H1 (cell line): ENCODE results near the gene COPZ1. TPM values are rescaled to one million over a fixed set of nuclear protein-coding genes. Genes with fewer than 3 reads are reported as not detected.

ENCODE experiments used
- ASH2L ChIP-seq: fragments of 200-600, 300-600 bp; sonication (generic); IDR thresholded peaks from one replicate; pipeline ENCODE4 v1.7.1; 2017; ENCODE audit warnings: low read length
- BRCA1 ChIP-seq: IDR thresholded peaks from 2 replicates; pipeline ENCODE4 v1.6.1; 2012; ENCODE audit warnings: low read depth, low read length, improper control_type of control experiment
- CBX5 ChIP-seq: fragments of 300-800, 300-1000 bp; sonication (generic); IDR thresholded peaks from 2 replicates; pipeline ENCODE4 v1.7.1; 2016; ENCODE audit warnings: antibody characterized with exemption, low read length, low read depth
- CHD1 ChIP-seq: IDR thresholded peaks from 2 replicates; pipeline ENCODE4 v1.6.1; 2012; ENCODE audit warnings: low read depth, low read length, improper control_type of control experiment
- E2F6 ChIP-seq: IDR thresholded peaks from 2 replicates; pipeline ENCODE4 v1.6.1; 2012; ENCODE audit warnings: inconsistent platforms
- EP300 ChIP-seq, 2 experiments: IDR thresholded peaks; 1 replicate in 1 of 2; 2 replicates in 1 of 2; pipeline ENCODE4 v1.6.1; 2011 to 2012; ENCODE audit warnings: low read depth in 2 of 2, low read length in 2 of 2, mild to moderate bottlenecking in 2 of 2, borderline replicate concordance in 1 of 2, inconsistent platforms in 1 of 2, moderate library complexity in 1 of 2
- JUND ChIP-seq: IDR thresholded peaks from 2 replicates; pipeline ENCODE4 v1.6.1; 2011; ENCODE audit warnings: mild to moderate bottlenecking, improper control_type of control experiment, low read length
- POLR2AphosphoS5 ChIP-seq: IDR thresholded peaks from 2 replicates; pipeline ENCODE4 v1.6.1; 2011; ENCODE audit warnings: low read depth, low read length
- SIRT6 ChIP-seq: IDR thresholded peaks from one replicate; pipeline ENCODE4 v1.7.1; 2012; ENCODE audit warnings: low read length, inconsistent platforms
- polyA plus RNA-seq, 7 experiments: library from polyadenylated mRNA; depleted of rRNA in 3 of 7; stranded (reverse) in 5 of 7; unstranded in 2 of 7; fragments of >200 nt in 5 of 7; fragments of 200-250 nt in 2 of 7; gene quantifications; 1 replicate in 5 of 7; 2 replicates in 1 of 7; 4 replicates in 1 of 7; pipeline versions ENCODE4 v1.2.1 to v1.2.3, GENCODE V29; 2011 to 2013; ENCODE audit warnings: missing spikeins in 2 of 7, mixed read lengths in 2 of 7
- total RNA-seq: library from RNA; stranded (reverse); fragmentation: NEBNext Ultra II Directional; extraction: Animal tissue kit (Norgen Biotek cat#: 25700); gene quantifications from 2 replicates; pipeline ENCODE4 v1.2.1, GENCODE V29; 2021

The COPZ1 gene
- total and polyA plus RNA-seq, 2 of the 8 experiments (the other 6 are each of a cell fraction or from before 2014, with no cell fraction given) = 103 to 133 TPM

GRCh38 chr12:54360717-54361456, 36.0 kb downstream of the COPZ1 start (continued):
- TF ChIP-seq JUND (peak; percentile 53; the same call in 1 of the 2 replicates), E2F6 (peak; percentile 36; the same call in 1 of the 2 replicates), POLR2AphosphoS5 (no peak), BRCA1 (no peak), EP300 (IDR thresholded peaks at IDR 0.05; ENCODE audit: borderline replicate concordance in 1 of 2, low read depth in 2 of 2, low read length in 2 of 2) (no peak), SIRT6 (no peak), CHD1 (no peak), ASH2L (peak; percentile 49), CBX5 (no peak)
- TF ChIP-seq, all 59 proteins: peak for 9
